DMS 273 treated with DMSO at 0.1 percent for 48 hours (cell line): ENCODE data around the gene GCK.
"Not testable (repeated sequence)": the region's sequence is repeated elsewhere in the genome, so short reads cannot be mapped to it uniquely, and the experiment has no call there.

Experiments used
- DNase-seq: peaks from one replicate; lab custom pipeline; 2025; lab: John Stamatoyannopoulos, UW

Gene GCK

GRCh38 chr7:44177570-44178131 is 11.6 kb downstream of the GCK start:
- DNase-seq = no peak

DNA sequence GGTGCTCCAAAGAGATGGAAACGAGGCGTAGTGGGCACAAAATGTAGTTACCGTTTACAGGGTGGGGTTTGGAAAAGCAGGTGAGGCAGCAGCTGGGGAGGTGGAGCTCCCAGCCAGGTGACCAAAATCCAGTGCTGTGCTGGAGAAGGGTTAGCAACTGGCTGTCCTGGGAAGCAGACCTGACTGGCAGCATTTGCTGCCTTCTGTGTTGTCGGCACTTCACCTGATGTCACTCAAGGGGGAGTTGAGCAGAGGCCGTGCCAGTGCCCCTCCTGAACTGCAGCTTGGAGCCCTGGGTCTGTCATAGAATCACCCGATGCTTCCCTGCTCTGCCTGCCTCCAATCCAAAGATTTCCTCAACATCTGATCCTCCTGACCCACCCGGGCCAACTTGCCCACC is 12.8 kb downstream of the GCK start:
- DNase-seq = no peak

- DNase-seq = no peak
Measured at GRCh38 chr7:44175730-44176129, 13.5 kb downstream of the GCK start.

DNA sequence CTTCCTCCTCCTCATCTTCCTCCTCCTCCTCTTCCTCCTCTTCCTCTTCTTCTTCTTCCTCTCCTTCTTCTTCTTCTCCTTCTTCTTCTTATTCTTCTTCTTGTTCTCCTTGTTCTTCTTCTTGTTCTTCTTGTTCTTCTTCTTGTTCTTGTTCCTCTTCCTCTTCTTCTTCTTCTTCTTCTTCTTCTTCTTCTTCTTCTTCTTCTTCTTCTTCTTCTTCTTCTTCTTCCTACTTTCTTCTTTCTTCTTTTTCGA is 14.6 kb downstream of the GCK start:
- DNase-seq = not testable (repeated sequence)

GRCh38 chr7:44173911-44174693 is 15.1 kb downstream of the GCK start:
- no peak for DNase-seq

DNA sequence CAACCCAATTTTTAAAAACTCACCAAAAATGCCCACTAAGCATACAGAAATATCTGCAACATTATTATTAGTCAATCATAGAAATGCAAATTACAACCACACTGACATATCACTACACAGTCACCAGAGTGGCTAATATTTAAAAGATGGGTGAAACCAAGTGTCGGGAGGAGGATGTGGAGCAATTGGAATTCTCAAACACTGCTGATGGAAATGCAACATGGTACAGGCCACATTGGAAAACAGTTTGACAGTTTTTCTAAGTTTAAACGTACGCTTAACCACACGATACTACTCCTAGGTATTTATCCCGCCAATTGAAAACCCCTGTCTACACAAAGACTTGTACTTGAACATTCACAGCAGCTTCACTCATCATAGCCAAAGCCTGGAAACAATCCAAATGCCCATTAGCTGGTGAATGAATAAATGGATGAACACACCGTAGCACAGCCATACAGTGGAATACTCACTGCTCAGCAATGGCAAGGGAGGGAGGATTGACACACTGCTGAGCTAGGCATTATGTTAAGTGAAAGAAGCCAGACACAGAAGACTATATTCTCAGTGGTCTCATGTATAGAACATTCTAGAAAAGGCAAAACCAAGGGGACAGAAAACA is 16.3 kb downstream of the GCK start:
- no peak for DNase-seq

GRCh38 chr7:44172352-44172751 is 16.9 kb downstream of the GCK start:
- no peak for DNase-seq

DNA sequence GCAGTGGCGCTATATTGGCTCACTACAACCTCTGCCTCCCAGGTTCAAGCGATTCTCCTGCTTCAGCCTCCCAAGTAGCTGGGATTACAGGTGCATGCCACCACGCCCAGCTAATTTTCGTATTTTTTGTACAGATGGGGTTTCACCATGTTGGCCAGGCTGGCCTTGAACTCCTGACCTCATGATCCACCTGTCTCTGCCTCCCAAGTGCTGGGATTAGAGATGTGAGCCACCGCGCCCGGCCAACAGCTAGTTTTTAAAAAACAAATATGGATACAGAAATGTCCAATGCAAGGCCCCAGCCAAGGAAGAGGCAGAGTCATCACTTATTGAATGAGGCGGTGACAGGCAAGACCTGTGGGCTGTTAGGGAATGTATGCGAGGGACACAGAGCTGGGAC is 17.3 kb downstream of the GCK start:
- DNase-seq = not testable (repeated sequence)

GRCh38 chr7:44167920-44168319 is 21.3 kb downstream of the GCK start:
- DNase-seq = no peak

GRCh38 chr7:44163591-44163990 is 25.6 kb downstream of the GCK start:
- no peak for DNase-seq

- no peak for DNase-seq
Measured at GRCh38 chr7:44162785-44163395, 26.3 kb downstream of the GCK start.

DNA sequence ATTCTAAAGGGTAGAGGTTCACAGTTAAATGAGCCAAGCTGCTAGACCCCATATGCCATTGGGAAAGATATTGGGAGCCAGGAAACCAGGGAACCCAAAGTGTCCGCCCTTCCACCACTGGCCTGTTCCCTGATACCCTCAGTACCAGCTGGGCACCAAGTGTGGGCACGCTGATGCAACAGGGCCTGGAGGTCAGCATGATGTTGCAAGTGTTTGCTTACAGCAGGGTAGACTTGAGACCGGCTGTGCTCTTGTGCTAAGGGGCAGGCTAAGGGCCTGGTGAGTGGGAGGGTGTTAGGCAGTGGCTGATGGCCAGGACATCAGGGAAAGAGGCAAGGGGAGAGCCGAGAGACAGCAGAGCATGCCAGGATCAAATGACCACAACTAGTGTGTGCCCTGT is 27.1 kb downstream of the GCK start:
- DNase-seq = no peak

GRCh38 chr7:44161371-44161770 is 27.9 kb downstream of the GCK start:
- DNase-seq = no peak

DNA sequence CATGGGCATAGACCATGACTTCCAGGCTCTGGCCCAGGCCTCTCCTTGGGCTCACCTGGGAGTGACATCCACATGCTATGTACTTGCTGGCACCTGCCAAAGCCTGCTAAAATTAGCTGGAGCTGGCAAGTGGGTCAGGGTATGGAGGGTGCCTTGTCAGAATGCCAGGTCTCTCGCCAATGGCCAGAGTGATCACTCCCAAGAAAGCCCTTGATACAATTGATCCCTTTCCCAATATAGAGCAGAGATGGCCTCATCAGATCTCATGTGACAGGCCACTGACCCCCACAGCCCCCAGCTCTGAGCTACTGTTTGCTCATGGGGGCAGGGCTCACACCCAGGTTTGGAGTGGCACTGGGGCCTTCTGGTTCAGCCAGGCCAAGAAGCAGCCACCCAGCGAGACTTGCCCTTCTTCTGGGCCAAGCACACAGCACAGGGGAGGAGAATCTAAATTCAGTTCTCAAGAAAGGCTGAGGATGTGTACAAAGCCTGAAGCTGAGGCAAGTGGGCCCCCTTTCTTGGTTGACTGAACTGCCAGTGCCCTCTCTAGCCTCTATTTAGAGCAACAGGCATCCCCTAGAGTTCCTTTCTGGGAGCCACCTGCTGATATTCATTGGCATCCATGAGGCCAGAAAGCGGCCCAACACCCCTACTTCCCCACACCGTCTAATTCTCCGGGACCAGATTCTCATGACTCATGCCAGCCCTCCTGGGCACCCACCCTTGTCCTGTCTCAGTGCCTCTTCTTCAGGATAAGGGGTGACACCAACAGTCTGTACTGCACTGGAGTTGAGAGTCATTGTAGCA is 29.2 kb downstream of the GCK start:
- DNase-seq = no peak

- no peak for DNase-seq
Measured at GRCh38 chr7:44158873-44159631, 30.2 kb downstream of the GCK start.

DNA sequence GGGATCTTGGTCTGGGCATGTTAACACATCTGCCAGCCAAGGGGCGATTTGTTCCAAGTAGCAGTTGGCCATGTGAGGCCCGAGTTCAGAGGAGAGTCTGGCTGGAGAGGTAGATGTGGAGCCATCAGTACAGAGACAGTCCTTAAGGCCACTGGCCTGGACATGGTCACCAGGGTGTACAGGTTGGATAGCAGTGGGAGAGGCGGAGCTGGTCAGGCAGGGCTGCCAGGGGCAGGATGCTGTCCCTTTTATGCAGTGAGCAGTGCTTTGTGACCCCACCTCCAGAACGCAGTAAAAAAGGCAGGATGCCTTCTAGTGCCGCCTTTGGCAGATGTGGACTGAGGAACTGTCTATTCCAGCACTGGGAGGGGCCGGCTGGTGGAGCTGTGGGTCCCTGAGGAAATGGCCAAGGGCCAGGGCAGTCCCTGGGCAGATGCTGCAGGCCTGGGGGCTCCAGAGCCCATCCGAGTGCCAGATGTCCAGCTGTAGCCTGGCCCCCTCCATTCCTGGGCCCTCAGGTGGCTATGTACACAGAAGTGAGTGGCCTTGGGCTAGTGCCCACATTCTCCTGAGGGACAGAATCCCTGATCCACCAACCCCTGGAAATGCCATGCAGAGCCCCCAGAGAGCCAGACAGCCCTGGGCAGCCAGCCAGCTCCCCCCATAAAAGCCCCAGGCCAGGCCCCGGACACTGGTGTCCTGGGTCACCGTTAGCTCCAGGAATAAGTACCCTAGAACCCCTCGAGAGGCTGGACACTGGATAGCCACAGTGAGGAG is 31.0 kb downstream of the GCK start:
- DNase-seq = peak; percentile 83

GRCh38 chr7:44157116-44158080 is 31.8 kb downstream of the GCK start:
- DNase-seq = peak; percentile 97

DNA sequence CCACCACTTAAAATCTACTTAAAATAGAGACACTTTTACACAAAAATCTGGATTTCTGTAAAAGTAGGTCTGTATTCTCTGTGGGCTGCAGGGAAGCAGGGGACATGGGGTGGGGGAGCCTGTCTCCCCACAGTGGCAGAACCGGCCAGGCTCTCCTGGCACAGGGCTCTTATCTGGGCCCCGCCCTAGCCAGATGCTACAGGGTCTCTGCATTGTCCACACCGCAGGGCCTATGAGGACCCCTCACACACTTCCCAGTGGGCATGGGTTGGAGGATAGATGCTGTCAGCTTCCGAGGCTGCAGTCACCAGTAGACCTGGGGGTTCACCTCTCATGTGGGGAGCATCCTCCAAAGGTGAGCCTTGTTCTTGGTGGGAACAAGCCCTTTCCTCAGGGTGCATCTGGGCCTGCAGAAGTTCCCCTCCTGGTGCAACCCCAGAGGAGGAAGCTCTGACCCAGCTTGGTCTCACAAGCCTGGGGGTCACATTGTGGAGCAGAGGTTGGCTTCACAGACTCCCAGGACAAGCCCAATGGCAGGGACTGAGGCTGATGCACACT is 32.7 kb downstream of the GCK start:
- DNase-seq = no peak
